ENCODE results near the gene NEDD8.
"Not testable (repeated sequence)": the region's sequence is repeated elsewhere in the genome, so short reads cannot be mapped to it uniquely, and the experiment has no call there.

Gene NEDD8

DNA sequence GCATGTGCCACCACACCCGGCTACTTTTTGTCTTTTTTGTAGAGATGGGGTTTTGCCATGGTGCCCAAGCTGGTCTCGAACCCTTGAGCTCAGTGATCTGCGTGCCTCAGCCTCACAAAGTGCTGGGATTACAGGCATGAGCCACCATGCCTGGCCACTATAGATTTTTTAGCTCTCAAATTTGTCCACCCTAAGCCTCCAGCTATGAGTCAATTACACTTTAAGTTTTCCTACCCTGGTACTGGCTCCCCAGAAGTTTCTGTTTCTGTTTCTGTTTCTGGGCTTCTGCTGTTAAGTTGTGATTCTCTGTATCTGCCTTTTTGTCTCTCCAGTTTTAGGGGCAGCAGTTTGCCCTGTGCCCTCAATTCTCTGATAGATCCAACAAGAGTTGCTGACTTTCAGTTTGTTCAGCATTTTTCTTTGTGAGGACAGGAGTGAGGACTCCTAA, 14.6 kb upstream of the NEDD8 start:
- peak in 1 of 2 donors; percentile 69 for DNase-seq

- not testable (repeated sequence) for DNase-seq
These were observed 13.2 kb upstream of the NEDD8 start for GRCh38 chr14:24245350-24245749.

DNA sequence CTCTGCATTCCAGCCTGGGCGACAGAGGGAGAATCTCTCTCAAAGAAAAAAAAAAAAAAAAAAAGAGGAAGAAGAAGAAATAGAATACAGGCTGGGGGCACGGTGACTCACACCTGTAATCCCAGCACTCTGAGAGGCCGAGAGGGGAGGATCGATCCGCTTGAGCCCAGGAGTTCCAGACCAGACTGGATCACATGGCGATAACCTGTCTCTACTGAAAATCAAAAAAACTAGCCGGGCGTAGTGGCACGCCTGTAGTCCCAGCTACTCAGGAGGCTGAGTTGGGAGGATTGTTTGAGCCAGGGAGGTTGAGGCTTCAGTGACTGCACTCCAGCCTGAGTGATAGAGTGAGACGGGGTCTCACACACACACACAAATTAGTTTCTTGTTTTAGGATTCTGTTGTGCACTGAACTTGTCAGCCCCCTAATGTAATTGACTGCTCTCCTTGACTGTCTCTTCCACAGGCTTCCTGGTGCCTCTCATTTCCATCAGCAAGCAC, 11.2 kb upstream of the NEDD8 start:
- peak; percentile 14 to 40 for DNase-seq

GRCh38 chr14:24241829-24242443, 9.8 kb upstream of the NEDD8 start:
- peak; percentile 94 for DNase-seq

GRCh38 chr14:24240110-24240918, 8.1 kb upstream of the NEDD8 start:
- no peak for DNase-seq

- DNase-seq: no peak
These were observed 6.4 kb upstream of the NEDD8 start for GRCh38 chr14:24238527-24239037.

DNA sequence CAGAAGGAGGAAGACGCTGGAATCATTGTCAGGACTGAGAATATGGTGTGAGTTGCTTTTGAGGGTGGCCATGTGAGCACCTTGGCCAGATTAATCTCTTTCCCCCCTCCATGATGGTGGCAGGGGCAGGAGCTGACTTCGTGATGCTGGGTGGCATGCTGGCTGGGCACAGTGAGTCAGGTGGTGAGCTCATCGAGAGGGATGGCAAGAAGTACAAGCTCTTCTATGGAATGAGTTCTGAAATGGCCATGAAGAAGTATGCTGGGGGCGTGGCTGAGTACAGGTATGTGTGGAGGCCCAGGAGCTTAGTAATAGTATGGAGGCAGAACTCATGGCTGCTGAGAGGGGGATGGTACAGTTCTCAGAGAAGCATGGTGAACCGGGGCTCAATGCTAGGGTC, 6.0 kb upstream of the NEDD8 start:
- DNase-seq: no peak

- DNase-seq: no peak
These were observed 5.3 kb upstream of the NEDD8 start for GRCh38 chr14:24237463-24237955.

GRCh38 chr14:24236689-24237462, 4.7 kb upstream of the NEDD8 start:
- DNase-seq: no peak

DNA sequence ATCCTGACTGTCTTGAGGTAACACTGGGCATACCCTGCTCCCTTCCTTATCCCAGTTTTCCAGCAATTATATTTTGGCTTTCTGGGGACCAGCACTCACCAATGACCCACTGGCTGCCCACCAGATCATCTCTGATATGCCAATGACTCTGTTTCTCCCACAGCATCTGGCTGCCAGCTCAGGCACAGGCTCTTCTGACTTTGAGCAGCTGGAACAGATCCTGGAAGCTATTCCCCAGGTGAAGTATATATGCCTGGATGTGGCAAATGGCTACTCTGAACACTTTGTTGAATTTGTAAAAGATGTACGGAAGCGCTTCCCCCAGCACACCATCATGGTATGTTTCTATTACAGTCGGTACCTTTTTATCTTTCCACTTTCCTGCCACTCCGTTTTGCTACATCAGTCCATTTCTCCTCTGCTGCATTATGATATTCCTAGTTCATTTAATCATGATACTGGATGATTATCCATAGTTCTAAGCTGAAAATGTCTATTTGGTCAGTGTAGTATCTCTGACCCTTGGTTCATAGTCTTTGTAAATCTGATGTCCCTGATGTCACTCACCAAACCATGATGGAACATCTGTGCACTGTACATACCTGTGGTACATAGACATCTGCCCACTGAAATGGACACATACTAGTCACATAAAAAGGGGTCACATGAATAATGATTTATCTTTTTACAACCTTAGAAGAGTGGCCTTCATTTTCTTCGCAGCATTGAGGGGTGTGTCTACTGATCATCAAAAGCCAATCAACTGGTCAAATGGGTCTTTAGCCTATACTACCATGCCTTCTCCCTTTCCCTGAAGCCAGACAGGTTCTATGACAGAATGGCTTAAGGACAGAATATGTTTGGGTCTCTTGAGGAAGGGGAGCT, 3.9 kb upstream of the NEDD8 start:
- DNase-seq: no peak

- no peak for DNase-seq
These were observed 2.2 kb upstream of the NEDD8 start for GRCh38 chr14:24234095-24235005.

- DNase-seq: no peak
These were observed 1.3 kb upstream of the NEDD8 start for GRCh38 chr14:24233538-24233866.

DNA sequence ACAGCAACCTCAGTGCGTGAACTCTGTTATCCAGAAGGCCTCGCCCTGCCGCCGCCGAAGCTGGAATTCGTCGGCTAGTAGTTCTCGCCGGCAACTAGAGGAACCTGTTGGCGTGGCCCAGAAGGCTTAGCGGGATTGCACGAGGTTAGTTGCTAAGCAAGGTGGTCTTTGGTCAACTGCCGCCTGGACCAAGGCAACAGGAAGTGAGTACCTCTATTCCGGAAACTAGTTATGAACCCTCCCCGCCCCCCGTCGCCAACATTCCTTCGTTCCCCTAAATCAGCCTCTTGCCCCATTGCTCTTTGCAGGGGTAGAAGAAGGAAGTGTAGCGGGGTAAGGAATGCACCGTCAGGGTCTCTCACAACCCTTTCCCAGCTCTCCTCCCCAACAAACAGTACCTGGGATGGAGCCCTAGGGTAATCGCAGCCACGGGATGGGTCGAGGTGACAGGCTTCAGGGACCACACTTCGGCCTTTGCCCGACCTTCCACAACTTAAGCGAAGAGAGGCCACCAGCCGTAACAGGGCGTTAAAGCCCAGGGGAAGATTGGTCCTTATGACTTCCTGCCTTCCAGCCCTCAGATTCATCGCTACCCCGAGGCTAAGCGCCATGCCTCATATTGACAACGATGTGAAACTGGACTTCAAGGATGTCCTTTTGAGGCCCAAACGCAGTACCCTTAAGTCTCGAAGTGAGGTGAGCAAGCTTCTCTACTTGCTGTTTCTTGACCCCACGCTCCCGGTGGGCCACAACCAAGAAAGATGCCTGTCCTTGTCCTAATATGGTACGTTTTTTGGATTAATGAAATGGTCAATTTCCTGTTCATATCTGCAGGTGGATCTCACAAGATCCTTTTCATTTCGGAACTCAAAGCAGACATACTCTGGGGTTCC, 724 bp upstream of the NEDD8 start, which contains the start of gene GMPR2:
Gene GMPR2, plus strand, starts transcription at position 285 of the 893 bp plus-strand sequence. Its CDS starts 325 bp downstream, at position 610.
- DNase-seq: no peak

- peak in 1 of 2 donors; percentile 38 for DNase-seq
These were observed 675 bp downstream of the NEDD8 start for GRCh38 chr14:24231263-24232120.

- no peak for DNase-seq
These were observed 3.3 kb downstream of the NEDD8 start for GRCh38 chr14:24228902-24229301.

- DNase-seq: no peak
These were observed 5.7 kb downstream of the NEDD8 start for GRCh38 chr14:24226473-24226872.

DNA sequence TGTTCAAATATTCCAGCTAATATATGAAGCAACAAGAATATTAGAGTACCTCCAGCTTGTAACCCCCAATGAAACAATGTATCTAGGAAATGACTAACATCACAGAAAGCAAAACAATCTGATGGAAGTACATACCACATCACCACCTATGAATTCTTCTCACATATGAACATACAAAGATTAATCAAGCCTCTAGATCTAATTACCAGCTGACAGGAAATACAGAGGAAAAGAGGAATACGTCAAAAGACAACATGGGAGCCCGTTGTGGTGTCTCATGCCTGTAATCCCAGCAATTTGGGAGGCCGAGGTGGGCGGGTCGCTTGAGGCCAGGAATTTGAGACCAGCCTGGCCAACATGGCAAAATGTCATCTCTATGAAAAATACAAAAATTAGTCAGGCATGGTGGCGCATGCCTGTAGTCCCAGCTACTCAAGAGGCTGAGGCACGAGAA, 7.5 kb downstream of the NEDD8 start:
- DNase-seq: no peak

GRCh38 chr14:24222987-24223386, 9.2 kb downstream of the NEDD8 start:
- not testable (repeated sequence) for DNase-seq

- DNase-seq: no peak
These were observed 12.6 kb downstream of the NEDD8 start for GRCh38 chr14:24219521-24219920.
